Common myeloid progenitor, CD34-positive (primary cell): ENCODE data around the gene KRTAP10-2.

Source experiments
- CTCF ChIA-PET: fragments of 350-600 bp; sonication (Branson Sonifier 250); formaldehyde crosslinking; loops from one replicate; lab custom pipeline; 2021; ENCODE audit warnings: antibody characterized with exemption; lab: Charles Lee
- POLR2A ChIA-PET: fragments of 350-600 bp; sonication (Branson Sonifier 250); formaldehyde crosslinking; loops from one replicate; lab custom pipeline; 2021; ENCODE audit warnings: antibody characterized with exemption; lab: Charles Lee
- DNase-seq, 3 donors: peaks; one replicate each; pipeline versions ENCODE4 v3.0.0 to v3.0.0-alpha.2; 2013
- H3K27ac ChIP-seq, 2 experiments: 1 replicate in 1 of 2; 2 replicates in 1 of 2; pipeline ENCODE4 v1.7.0; 2013; ENCODE audit warnings: inconsistent platforms in 2 of 2, low read length in 2 of 2, mild to moderate bottlenecking in 2 of 2, low read depth in 1 of 2, moderate library complexity in 1 of 2; ENCODE audit not compliant: severe bottlenecking in 2 of 2, insufficient read depth in 1 of 2, poor library complexity in 1 of 2
- H3K27me3 ChIP-seq, 5 experiments: replicated peaks in 2 of 5; 1 replicate in 3 of 5; 2 replicates in 2 of 5; pipeline versions ENCODE4 v1.6.1 to v1.7.0; 2013; ENCODE audit warnings: low read length in 4 of 5, mild to moderate bottlenecking in 2 of 5, moderate library complexity in 2 of 5, inconsistent platforms in 1 of 5; ENCODE audit not compliant: insufficient read depth in 5 of 5, control insufficient read depth in 4 of 5
- H3K36me3 ChIP-seq, 4 experiments: 1 replicate in 2 of 4; 2 replicates in 2 of 4; pipeline versions ENCODE4 v1.6.1 to v1.7.0; 2013; ENCODE audit warnings: low read length in 3 of 4, control low read depth in 1 of 4, mild to moderate bottlenecking in 1 of 4; ENCODE audit not compliant: control insufficient read depth in 4 of 4, insufficient read depth in 4 of 4
- H3K4me1 ChIP-seq, 4 experiments: 1 replicate in 3 of 4; 2 replicates in 1 of 4; pipeline versions ENCODE4 v1.6.1 to v1.7.1; 2013; ENCODE audit warnings: low read length in 3 of 4, mild to moderate bottlenecking in 3 of 4, control low read depth in 1 of 4, inconsistent platforms in 1 of 4, moderate library complexity in 1 of 4; ENCODE audit not compliant: control insufficient read depth in 4 of 4, insufficient read depth in 4 of 4; ENCODE audit errors: control extremely low read depth in 1 of 4
- H3K4me3 ChIP-seq, 7 experiments: 1 replicate in 4 of 7; 2 replicates in 3 of 7; pipeline versions ENCODE4 v1.5.1 to v1.7.0; 2013; ENCODE audit warnings: mild to moderate bottlenecking in 7 of 7, low read length in 6 of 7, moderate library complexity in 6 of 7, inconsistent platforms in 2 of 7, low read depth in 2 of 7, control low read depth in 1 of 7; ENCODE audit not compliant: insufficient read depth in 4 of 7, control insufficient read depth in 1 of 7; ENCODE audit errors: extremely low read depth in 1 of 7
- H3K9me3 ChIP-seq, 5 experiments: 1 replicate in 4 of 5; 2 replicates in 1 of 5; pipeline versions ENCODE4 v1.6.1 to v1.7.1; 2013; ENCODE audit warnings: low read length in 4 of 5, mild to moderate bottlenecking in 2 of 5, inconsistent platforms in 1 of 5, low read depth in 1 of 5, moderate library complexity in 1 of 5; ENCODE audit not compliant: control insufficient read depth in 4 of 5, insufficient read depth in 2 of 5; ENCODE audit errors: control extremely low read depth in 1 of 5
- WGBS: methylation state at CpG from one replicate; pipeline ENCODE4 v1.1.5; 2013; ENCODE audit not compliant: insufficient coverage; 5-methylcytosine and 5-hydroxymethylcytosine counted together

The KRTAP10-2 gene

GRCh38 chr21:44590311-44590721, 39.0 kb upstream of the KRTAP10-2 start:
- CTCF ChIA-PET = no interaction called here
- H3K36me3 ChIP-seq = no peaks in the 10 kb centered on the region

GRCh38 chr21:44589586-44590305, 38.4 kb upstream of the KRTAP10-2 start:
- WGBS = 92% methylated on average over 23 of the region's 24 CpGs
- Histone ChIP-seq H3K27ac (no peak overlapping the region), H3K36me3 (no peaks in the 10 kb centered on the region), H3K9me3 (peaks cover 0 to 8% (median 3%) of the 10 kb centered on the region in 5 experiments), H3K27me3 (peaks cover 0 to 12% (median 2%) of the 10 kb centered on the region in 5 experiments), H3K4me3 (no peak overlapping the region), H3K4me1 (peaks cover 0 to 5% (median 0%) of the 10 kb centered on the region in 4 experiments)
- no peak for DNase-seq
- POLR2A ChIA-PET = no interaction called here
- CTCF ChIA-PET = no interaction called here

More at GRCh38 chr21:44590311-44590721, 39.0 kb upstream of the KRTAP10-2 start:
- H3K4me3 ChIP-seq = no peak overlapping the region
- H3K27me3 ChIP-seq = peaks cover 0 to 6% (median 2%) of the 10 kb centered on the region in 5 experiments
- H3K27ac ChIP-seq = no peak overlapping the region
- 94% methylated on average over 7 of the region's 10 CpGs for WGBS
- peaks cover 0 to 8% (median 3%) of the 10 kb centered on the region in 5 experiments for H3K9me3 ChIP-seq
- H3K4me1 ChIP-seq = peaks cover 0 to 5% (median 0%) of the 10 kb centered on the region in 4 experiments
- DNase-seq = no peak
- POLR2A ChIA-PET = no interaction called here

GRCh38 chr21:44589094-44589493, 37.8 kb upstream of the KRTAP10-2 start:
- Histone ChIP-seq H3K4me3 (no peak overlapping the region), H3K27me3 (peaks cover 0 to 16% (median 2%) of the 10 kb centered on the region in 5 experiments), H3K27ac (no peak overlapping the region), H3K4me1 (peaks cover 0 to 4% (median 0%) of the 10 kb centered on the region in 4 experiments), H3K36me3 (no peaks in the 10 kb centered on the region), H3K9me3 (peaks cover 0 to 8% (median 3%) of the 10 kb centered on the region in 5 experiments)
- WGBS = 90% methylated on average over 1 of the region's 2 CpGs
- POLR2A ChIA-PET = no interaction called here
- no peak for DNase-seq
- CTCF ChIA-PET = no interaction called here

GRCh38 chr21:44585892-44586291, 34.6 kb upstream of the KRTAP10-2 start:
- peaks cover 0 to 32% (median 2%) of the 10 kb centered on the region in 5 experiments for H3K27me3 ChIP-seq
- WGBS = 86% methylated on average over 3 of the region's 3 CpGs
- DNase-seq = no peak
- CTCF ChIA-PET = no interaction called here
- no peaks in the 10 kb centered on the region for H3K36me3 ChIP-seq
- no peak overlapping the region for H3K27ac ChIP-seq
- H3K4me1 ChIP-seq = no peaks in the 10 kb centered on the region
- peaks cover 2 to 23% (median 8%) of the 10 kb centered on the region in 5 experiments for H3K9me3 ChIP-seq
- no peak overlapping the region for H3K4me3 ChIP-seq
- POLR2A ChIA-PET = no interaction called here

- Histone ChIP-seq H3K4me1 (no peaks in the 10 kb centered on the region), H3K27ac (no peak overlapping the region), H3K9me3 (peaks cover 2 to 24% (median 8%) of the 10 kb centered on the region in 5 experiments), H3K27me3 (peaks cover 0 to 38% (median 2%) of the 10 kb centered on the region in 5 experiments), H3K4me3 (no peak overlapping the region), H3K36me3 (no peaks in the 10 kb centered on the region)
- no peak for DNase-seq
- ChIA-PET CTCF (no interaction called here), POLR2A (no interaction called here)
- WGBS = 90% methylated on average over 3 of the region's 6 CpGs
Measured at GRCh38 chr21:44583800-44584147, 32.5 kb upstream of the KRTAP10-2 start.

GRCh38 chr21:44583089-44583799, 31.9 kb upstream of the KRTAP10-2 start:
- peaks cover 2 to 29% (median 13%) of the 10 kb centered on the region in 5 experiments for H3K9me3 ChIP-seq

GRCh38 chr21:44582055-44582454, 30.8 kb upstream of the KRTAP10-2 start:
- ChIA-PET POLR2A (no interaction called here), CTCF (no interaction called here)
- DNase-seq = no peak
- Histone ChIP-seq H3K27me3 (peaks cover 0 to 40% (median 2%) of the 10 kb centered on the region in 5 experiments), H3K27ac (no peak overlapping the region), H3K4me3 (no peak overlapping the region), H3K36me3 (no peaks in the 10 kb centered on the region), H3K4me1 (no peaks in the 10 kb centered on the region), H3K9me3 (peaks cover 2 to 33% (median 17%) of the 10 kb centered on the region in 5 experiments)
- 91% methylated on average over 9 of the region's 15 CpGs for WGBS

More at GRCh38 chr21:44583089-44583799, 31.9 kb upstream of the KRTAP10-2 start:
- Histone ChIP-seq H3K4me3 (no peak overlapping the region), H3K4me1 (no peaks in the 10 kb centered on the region), H3K27me3 (peaks cover 0 to 38% (median 2%) of the 10 kb centered on the region in 5 experiments), H3K36me3 (no peaks in the 10 kb centered on the region), H3K27ac (no peak overlapping the region)
- ChIA-PET CTCF (no interaction called here), POLR2A (no interaction called here)
- DNase-seq = no peak
- WGBS = 54% methylated on average over 10 of the region's 11 CpGs
